ENCODE results near the gene SSBP2.
"Not testable (repeated sequence)": the region's sequence is repeated elsewhere in the genome, so short reads cannot be mapped to it uniquely, and the experiment has no call there.

SSBP2 gene

GRCh38 chr5:81428861-81429260 lies 322.0 kb downstream of the SSBP2 start:
- DNase-seq (ENCODE audit: low read depth in 3 of 3): no peak

- no peak for DNase-seq (ENCODE audit: low read depth in 3 of 3)
Observed at GRCh38 chr5:81428446-81428845, 322.5 kb downstream of the SSBP2 start.

GRCh38 chr5:81427566-81427965 lies 323.3 kb downstream of the SSBP2 start:
- DNase-seq (ENCODE audit: low read depth in 3 of 3): no peak

DNA sequence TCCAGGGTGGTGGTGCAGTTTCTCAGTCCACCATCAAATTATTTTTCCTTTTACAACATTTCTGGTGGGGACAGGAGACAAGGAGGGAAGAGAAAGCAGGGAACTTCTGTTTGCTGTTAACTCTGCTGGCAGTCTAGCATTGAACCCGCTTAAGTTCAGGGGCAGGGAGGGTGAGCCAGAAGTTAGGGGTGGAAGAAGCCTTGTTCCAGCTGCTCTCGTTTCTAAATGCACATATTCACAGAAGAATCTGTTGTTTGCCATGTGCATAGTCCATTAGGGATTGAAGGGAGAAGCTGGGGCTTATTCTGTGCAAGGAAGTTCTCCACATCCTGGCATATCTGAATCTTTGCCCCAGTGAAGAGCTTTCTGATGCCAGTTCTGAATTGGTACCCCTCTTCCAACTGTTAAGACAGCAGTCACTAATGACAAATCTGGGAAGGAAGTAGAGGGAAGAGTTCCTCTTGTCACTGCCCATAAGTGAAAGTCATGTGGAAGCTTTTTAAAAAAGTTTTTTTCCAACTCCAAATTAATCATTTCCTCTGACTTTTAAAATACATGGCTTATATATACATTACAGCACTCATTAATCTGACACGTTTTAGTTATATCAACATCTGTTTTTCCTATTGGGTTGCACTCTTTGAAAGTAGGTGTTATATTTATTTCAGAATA lies 324.4 kb downstream of the SSBP2 start:
- no peak for DNase-seq (ENCODE audit: low read depth in 3 of 3)

DNA sequence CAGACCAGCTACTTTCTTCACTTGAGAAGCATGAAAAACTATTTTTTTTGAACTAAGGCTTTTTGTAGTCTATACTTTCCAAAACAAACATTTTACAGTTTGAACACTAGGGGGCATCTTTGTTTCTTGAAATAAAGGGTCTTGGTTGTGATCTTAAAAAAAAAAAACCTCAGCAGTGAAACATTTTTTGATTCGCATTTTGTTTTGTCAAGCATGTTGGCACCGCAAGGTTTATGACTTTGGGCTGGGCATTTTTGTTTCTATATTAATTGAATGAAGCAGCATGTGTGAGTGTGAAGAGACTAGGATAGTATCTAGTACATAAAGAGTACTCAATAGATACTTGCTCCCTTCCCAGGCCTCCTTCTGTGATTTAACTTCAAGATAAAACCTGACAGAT lies 325.3 kb downstream of the SSBP2 start:
- no peak for DNase-seq (ENCODE audit: low read depth in 3 of 3)

GRCh38 chr5:81424728-81425127 lies 326.2 kb downstream of the SSBP2 start:
- no peak for DNase-seq (ENCODE audit: low read depth in 3 of 3)

GRCh38 chr5:81422671-81423070 lies 328.2 kb downstream of the SSBP2 start:
- no peak for DNase-seq (ENCODE audit: low read depth in 3 of 3)

- DNase-seq (ENCODE audit: low read depth in 3 of 3): no peak
Observed at GRCh38 chr5:81420039-81420667, 330.7 kb downstream of the SSBP2 start.

- DNase-seq (ENCODE audit: low read depth in 3 of 3): no peak
Observed at GRCh38 chr5:81418606-81419005, 332.3 kb downstream of the SSBP2 start.

DNA sequence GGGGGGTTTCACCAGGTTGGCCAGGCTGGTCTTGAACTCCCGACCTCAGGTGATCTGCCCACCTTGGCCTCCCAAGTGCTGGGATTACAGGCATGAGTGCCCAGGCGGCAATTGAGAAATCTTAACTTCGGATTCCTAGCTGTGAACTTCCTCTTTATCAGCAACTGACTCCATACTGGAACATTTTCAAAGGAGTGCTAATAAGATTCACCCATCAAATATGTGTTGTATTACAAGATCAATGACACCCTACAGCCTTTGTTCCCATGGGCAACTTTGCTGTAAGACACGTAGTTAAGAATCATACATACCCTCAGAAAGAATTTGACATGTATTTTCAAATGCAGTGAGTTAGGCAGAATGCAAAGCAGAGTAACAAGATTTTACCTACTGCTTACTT lies 333.8 kb downstream of the SSBP2 start:
- DNase-seq (ENCODE audit: low read depth in 3 of 3): no peak

GRCh38 chr5:81409896-81410295 lies 341.0 kb downstream of the SSBP2 start:
- no peak for DNase-seq (ENCODE audit: low read depth in 3 of 3)

GRCh38 chr5:81409361-81409760 lies 341.5 kb downstream of the SSBP2 start:
- no peak for DNase-seq (ENCODE audit: low read depth in 3 of 3)

DNA sequence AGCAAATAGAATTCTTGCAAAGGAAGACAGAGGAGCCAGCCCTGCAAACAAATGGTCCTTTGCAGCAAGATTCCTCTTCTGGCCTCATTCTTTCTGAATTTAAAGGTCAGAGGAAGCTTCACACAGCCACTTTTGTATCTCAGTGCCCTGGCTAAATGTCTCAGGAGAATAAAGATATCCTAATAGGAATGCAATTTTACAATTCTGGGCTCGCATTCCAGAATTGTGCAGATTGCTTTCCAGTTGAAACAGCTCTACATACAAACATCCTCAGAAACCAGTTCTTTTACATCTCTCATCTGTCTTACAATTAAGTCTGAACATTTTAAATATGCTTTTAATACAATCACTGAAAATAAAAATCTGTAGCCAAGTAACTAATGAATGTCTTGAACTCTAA lies 342.4 kb downstream of the SSBP2 start:
- no peak for DNase-seq (ENCODE audit: low read depth in 3 of 3)

- DNase-seq (ENCODE audit: low read depth in 3 of 3): not testable (repeated sequence)
Observed at GRCh38 chr5:81407811-81408210, 343.1 kb downstream of the SSBP2 start.

DNA sequence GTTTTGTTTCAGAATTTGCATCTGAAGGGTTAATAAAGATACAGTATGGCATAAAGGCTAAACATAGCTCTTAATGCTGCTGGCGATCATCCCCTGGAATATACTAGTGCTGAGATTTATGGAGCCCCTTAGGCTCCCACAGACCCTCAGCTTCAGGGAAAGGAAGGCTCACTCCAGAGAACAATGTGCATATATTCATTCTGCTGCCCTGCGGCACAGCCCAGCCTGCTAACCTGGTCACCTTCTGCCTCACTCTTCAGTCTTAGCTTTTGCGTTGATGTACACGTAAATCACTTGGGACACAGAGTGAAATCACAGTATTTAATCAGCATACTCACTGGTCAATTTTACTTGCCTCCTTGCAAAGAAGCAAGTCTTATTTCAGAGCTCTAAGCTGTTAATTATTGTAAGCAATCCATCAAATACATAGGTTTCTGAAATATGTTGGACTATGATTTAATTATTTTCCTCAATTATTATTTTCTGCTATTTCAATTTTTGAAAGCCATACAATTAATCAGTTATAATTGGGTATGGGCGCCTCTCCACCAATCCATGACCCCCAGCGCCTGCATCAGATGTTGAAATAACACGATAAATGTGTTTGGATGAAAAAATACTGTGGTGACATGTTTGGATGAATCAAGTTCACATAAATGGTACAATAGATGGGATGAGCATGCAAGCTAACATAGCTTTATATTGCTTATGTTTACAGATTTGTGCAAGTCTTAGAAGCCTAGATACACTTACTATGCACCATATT lies 345.6 kb downstream of the SSBP2 start:
- no peak for DNase-seq (ENCODE audit: low read depth in 3 of 3)

- no peak for DNase-seq (ENCODE audit: low read depth in 3 of 3)
Observed at GRCh38 chr5:81402192-81402930, 348.5 kb downstream of the SSBP2 start.

DNA sequence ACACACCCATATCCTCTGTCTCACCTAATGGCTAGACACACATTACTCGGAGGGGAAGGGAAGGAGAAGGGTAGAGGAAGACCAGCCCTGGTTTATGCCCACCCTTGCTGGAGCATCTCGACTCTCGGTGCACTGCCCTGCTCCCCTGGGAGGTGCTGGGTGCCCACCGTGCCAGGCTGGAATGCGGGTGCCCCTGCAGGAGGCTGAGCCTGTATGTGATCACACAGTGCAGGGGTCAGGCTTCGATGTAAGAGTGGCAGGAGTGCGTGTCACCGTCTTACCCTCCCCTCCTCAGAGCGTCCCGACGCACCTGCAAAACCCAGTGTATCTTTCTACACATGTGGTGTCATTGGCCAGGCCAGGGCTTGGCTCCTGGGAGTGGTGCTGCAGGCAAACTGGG lies 349.6 kb downstream of the SSBP2 start:
- no peak for DNase-seq (ENCODE audit: low read depth in 3 of 3)

DNA sequence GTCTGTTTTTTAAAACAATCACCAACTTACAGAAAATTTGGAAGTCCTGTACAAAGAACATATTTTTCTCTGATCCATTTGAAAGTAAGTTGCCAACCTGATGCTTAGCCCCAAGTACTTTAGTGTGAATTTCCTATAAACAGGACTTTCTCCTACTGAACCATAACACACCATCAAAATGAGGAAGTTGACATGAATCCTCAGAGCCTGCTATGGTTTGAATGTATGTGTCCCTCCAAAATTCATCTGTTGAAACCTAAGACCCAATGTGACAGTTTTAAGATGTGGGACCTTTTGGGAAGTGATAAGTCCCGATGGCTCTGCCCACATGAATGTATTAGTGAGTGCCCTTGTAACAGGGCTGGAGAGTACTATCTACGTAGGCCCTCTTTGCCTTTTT lies 350.5 kb downstream of the SSBP2 start:
- no peak for DNase-seq (ENCODE audit: low read depth in 3 of 3)

- no peak for DNase-seq (ENCODE audit: low read depth in 3 of 3)
Observed at GRCh38 chr5:81398741-81399140, 352.2 kb downstream of the SSBP2 start.

GRCh38 chr5:81397176-81397575 lies 353.7 kb downstream of the SSBP2 start:
- DNase-seq (ENCODE audit: low read depth in 3 of 3): no peak

- no peak for DNase-seq (ENCODE audit: low read depth in 3 of 3)
Observed at GRCh38 chr5:81395262-81395661, 355.6 kb downstream of the SSBP2 start.
